Upper lobe of right lung (tissue), 1 donor: ENCODE results near the gene ETV3. TPM values are rescaled to one million over a fixed set of nuclear protein-coding genes. Genes with fewer than 3 reads are reported as not detected.

ENCODE experiments used
- ATAC-seq: fragments of 200-7000 bp; cut with Tn5 transposase; one replicate; pipeline ENCODE4 v1.9.1; 2020; ENCODE audit warnings: mild to moderate bottlenecking, moderate library complexity
- DNase-seq: peaks from one replicate; pipeline ENCODE4 v3.0.0-alpha.2; 2020
- H3K27ac ChIP-seq: fragments of 200-600 bp; one replicate; pipeline ENCODE4 v1.8.0; 2022
- H3K27me3 ChIP-seq: fragments of 200-600 bp; one replicate; pipeline ENCODE4 v1.8.0; 2022; ENCODE audit warnings: mild to moderate bottlenecking
- H3K36me3 ChIP-seq: fragments of 200-600 bp; one replicate; pipeline ENCODE4 v1.8.0; 2022
- H3K4me1 ChIP-seq: fragments of 200-600 bp; one replicate; pipeline ENCODE4 v1.8.0; 2022
- H3K4me3 ChIP-seq: fragments of 200-600 bp; one replicate; pipeline ENCODE4 v1.8.0; 2022; ENCODE audit warnings: mild to moderate bottlenecking
- H3K9me3 ChIP-seq: fragments of 200-600 bp; one replicate; pipeline ENCODE4 v1.8.0; 2022
- CTCF ChIP-seq: fragments of 200-600 bp; IDR thresholded peaks from one replicate; pipeline ENCODE4 v1.8.0; 2022; ENCODE audit warnings: antibody characterized with exemption
- intact Hi-C: fragments of 100-400 bp; cut with DNase I; formaldehyde crosslinking; loops from one replicate; pipeline ENCODE4 v1.11.0; 2022
- total RNA-seq: library from RNA; stranded (reverse); fragmentation: NEBNext Ultra II Directional; extraction: Animal tissue kit (Norgen Biotek cat#: 25700); gene quantifications from one replicate; pipeline ENCODE4 v1.2.1, GENCODE V29; 2021
- donor health status: DM: no; HTN: yes; CAD: no; lungs with severe emphysema.

Gene ETV3
- total RNA-seq, 1 donor from 2014 or later, result 39.2 TPM

GRCh38 chr1:157146244-157146643 is 8.0 kb upstream of the ETV3 start:
- no peak for ATAC-seq
- Histone ChIP-seq H3K27ac (no peak overlapping the region), H3K27me3 (no peaks in the 10 kb centered on the region), H3K9me3 (no peaks in the 10 kb centered on the region), H3K4me3 (no peak overlapping the region), H3K36me3 (no peaks in the 10 kb centered on the region), H3K4me1 (peaks cover 4% of the 10 kb centered on the region)
- no peak for DNase-seq
- intact Hi-C loops, result no loop called here
- TF ChIP-seq CTCF, result no peak

GRCh38 chr1:157145076-157145475 is 6.9 kb upstream of the ETV3 start:
- H3K36me3 ChIP-seq, result no peaks in the 10 kb centered on the region
- ATAC-seq (no peak), DNase-seq (no peak)

GRCh38 chr1:157144509-157144908 is 6.3 kb upstream of the ETV3 start:
- Histone ChIP-seq H3K36me3 (no peaks in the 10 kb centered on the region), H3K4me3 (no peak overlapping the region), H3K9me3 (no peaks in the 10 kb centered on the region), H3K27ac (no peak overlapping the region), H3K27me3 (no peaks in the 10 kb centered on the region), H3K4me1 (peaks cover 4% of the 10 kb centered on the region)
- no peak for DNase-seq
- no peak for TF ChIP-seq CTCF
- intact Hi-C loops, result no loop called here
- ATAC-seq, result no peak

More at GRCh38 chr1:157145076-157145475, 6.9 kb upstream of the ETV3 start:
- TF ChIP-seq CTCF, result no peak
- intact Hi-C loops, result no loop called here
- H3K4me1 ChIP-seq, result peaks cover 4% of the 10 kb centered on the region
- H3K9me3 ChIP-seq, result no peaks in the 10 kb centered on the region
- no peaks in the 10 kb centered on the region for H3K27me3 ChIP-seq
- no peak overlapping the region for H3K27ac ChIP-seq
- no peak overlapping the region for H3K4me3 ChIP-seq

GRCh38 chr1:157142765-157143423 is 4.7 kb upstream of the ETV3 start:
- H3K4me1 ChIP-seq, result peaks cover 6% of the 10 kb centered on the region
- ATAC-seq, result no peak
- TF ChIP-seq CTCF, result no peak
- no peaks in the 10 kb centered on the region for H3K9me3 ChIP-seq
- intact Hi-C loops, result no loop called here
- no peak overlapping the region for H3K4me3 ChIP-seq
- no peaks in the 10 kb centered on the region for H3K27me3 ChIP-seq
- H3K36me3 ChIP-seq, result no peaks in the 10 kb centered on the region
- no peak for DNase-seq
- H3K27ac ChIP-seq, result no peak overlapping the region

- no peaks in the 10 kb centered on the region for H3K36me3 ChIP-seq
- H3K27ac ChIP-seq, result no peak overlapping the region
- peaks cover 5% of the 10 kb centered on the region for H3K4me1 ChIP-seq
- no peaks in the 10 kb centered on the region for H3K9me3 ChIP-seq
- DNase-seq, result no peak
- no peak for ATAC-seq
- intact Hi-C loops, result no loop called here
- no peaks in the 10 kb centered on the region for H3K27me3 ChIP-seq
- H3K4me3 ChIP-seq, result no peak overlapping the region
- no peak for TF ChIP-seq CTCF
Observed at GRCh38 chr1:157142201-157142600, 4.0 kb upstream of the ETV3 start.
